OCI-LY3 (cell line): Measurements from ENCODE around the gene PTPRQ.

Source experiments
- H2AFZ ChIP-seq: fragments of 200-600, 300-600 bp; shearing (Covaris generic); 2 replicates; pipeline ENCODE4 v1.6.0; 2014; ENCODE audit warnings: antibody characterized with exemption, low read depth, low read length
- H3K27ac ChIP-seq: fragments of 200-600, 300-600 bp; sonication (generic); 2 replicates; pipeline ENCODE4 v1.5.1; 2014; ENCODE audit warnings: mild to moderate bottlenecking, low read length, moderate library complexity, mixed read lengths
- H3K27me3 ChIP-seq: fragments of 200-600, 300-600 bp; sonication (generic); 2 replicates; pipeline ENCODE4 v1.6.1; 2014; ENCODE audit warnings: low read depth, low read length, mixed read lengths
- H3K36me3 ChIP-seq: fragments of 200-600, 300-600 bp; sonication (generic); replicated peaks from 2 replicates; pipeline ENCODE3; 2014; ENCODE audit warnings: low read depth, low read length, mixed read lengths
- H3K4me1 ChIP-seq: fragments of 300-600, 200-600 bp; sonication (generic); 2 replicates; pipeline ENCODE4 v1.6.1; 2014; ENCODE audit warnings: low read length, mixed read lengths
- H3K4me2 ChIP-seq: fragments of 200-600, 300-600 bp; sonication (generic); 2 replicates; pipeline ENCODE4 v1.6.1; 2014; ENCODE audit warnings: low read length, mixed read lengths
- H3K4me3 ChIP-seq: fragments of 300-600, 200-600 bp; sonication (generic); 2 replicates; pipeline ENCODE4 v1.5.1; 2014; ENCODE audit warnings: antibody characterized with exemption, mild to moderate bottlenecking, low read length, moderate library complexity
- H3K79me2 ChIP-seq: fragments of 300-600, 200-600 bp; shearing (Covaris generic); 2 replicates; pipeline ENCODE4 v1.6.1; 2014; ENCODE audit warnings: mild to moderate bottlenecking, low read length, mixed read lengths
- H3K9ac ChIP-seq: fragments of 300-600, 200-600 bp; shearing (Covaris generic); 2 replicates; pipeline ENCODE4 v1.6.0; 2014; ENCODE audit warnings: mild to moderate bottlenecking, low read length, moderate library complexity
- H3K9me3 ChIP-seq: fragments of 200-600, 300-600 bp; shearing (Covaris generic); 2 replicates; pipeline ENCODE4 v1.6.1; 2014; ENCODE audit warnings: low read length, mixed read lengths; ENCODE audit not compliant: insufficient read depth
- H4K20me1 ChIP-seq: fragments of 200-600, 300-600 bp; sonication (generic); 2 replicates; pipeline ENCODE4 v1.6.1; 2016; ENCODE audit warnings: low read length, mixed read lengths; ENCODE audit not compliant: insufficient read depth
- CTCF ChIP-seq: fragments of 200-600, 300-600 bp; sonication (generic); IDR thresholded peaks from 2 replicates; pipeline ENCODE4 v1.5.1; 2014; ENCODE audit warnings: antibody characterized with exemption, low read length, low read depth
- EZH2phosphoT487 ChIP-seq: fragments of 200-600 bp; shearing (Covaris generic); IDR thresholded peaks from 2 replicates; pipeline ENCODE4 v1.6.1; 2018; ENCODE audit warnings: antibody characterized with exemption, mixed run types, low read depth

The PTPRQ gene

GRCh38 chr12:80715713-80716249 is 271.7 kb downstream of the PTPRQ start:
- H3K4me1 ChIP-seq, result no peaks in the 10 kb centered on the region
- H2AFZ ChIP-seq, result no peak overlapping the region
- H3K27ac ChIP-seq, result no peak overlapping the region
- no peaks in the 10 kb centered on the region for H3K79me2 ChIP-seq
- no peaks in the 10 kb centered on the region for H3K9me3 ChIP-seq
- no peaks in the 10 kb centered on the region for H3K36me3 ChIP-seq
- no peak overlapping the region for H3K4me2 ChIP-seq
- no peak for TF ChIP-seq EZH2phosphoT487
- no peak for TF ChIP-seq CTCF
- no peak overlapping the region for H3K9ac ChIP-seq
- H3K4me3 ChIP-seq, result no peak overlapping the region
- no peaks in the 10 kb centered on the region for H3K27me3 ChIP-seq
- H4K20me1 ChIP-seq, result no peaks in the 10 kb centered on the region

- no peaks in the 10 kb centered on the region for H3K79me2 ChIP-seq
- TF ChIP-seq CTCF (no peak), EZH2phosphoT487 (no peak)
- H3K27ac ChIP-seq, result no peak within 1 kb of the TSS
- H3K4me3 ChIP-seq, result no peak within 1 kb of the TSS
- no peaks in the 10 kb centered on the region for H3K27me3 ChIP-seq
- no peaks in the 10 kb centered on the region for H3K9me3 ChIP-seq
- H3K4me1 ChIP-seq, result peaks cover 7% of the 10 kb centered on the region
- H3K9ac ChIP-seq, result no peak within 1 kb of the TSS
- no peaks in the 10 kb centered on the region for H4K20me1 ChIP-seq
- H3K36me3 ChIP-seq, result no peaks in the 10 kb centered on the region
- H3K4me2 ChIP-seq, result no peak within 1 kb of the TSS
- H2AFZ ChIP-seq, result no peak within 1 kb of the TSS
Observed at GRCh38 chr12:80716696-80717469, 272.8 kb downstream of the PTPRQ start, which contains the start of gene MYF5. MYF5 (plus strand) TSS chr12:80716912; CDS start chr12:80717064, 152 bp downstream.

GRCh38 chr12:80717856-80718255 is 273.8 kb downstream of the PTPRQ start:
- Histone ChIP-seq H3K4me2 (no peak overlapping the region), H3K36me3 (no peaks in the 10 kb centered on the region), H2AFZ (no peak overlapping the region), H3K9ac (no peak overlapping the region), H3K4me1 (peaks cover 7% of the 10 kb centered on the region), H3K27me3 (no peaks in the 10 kb centered on the region), H4K20me1 (no peaks in the 10 kb centered on the region), H3K79me2 (no peaks in the 10 kb centered on the region), H3K9me3 (no peaks in the 10 kb centered on the region), H3K27ac (no peak overlapping the region), H3K4me3 (no peak overlapping the region)
- no peak for TF ChIP-seq EZH2phosphoT487
- no peak for TF ChIP-seq CTCF

GRCh38 chr12:80720516-80720915 is 276.5 kb downstream of the PTPRQ start:
- H3K9me3 ChIP-seq, result no peaks in the 10 kb centered on the region
- H3K27me3 ChIP-seq, result no peaks in the 10 kb centered on the region
- no peak overlapping the region for H3K4me2 ChIP-seq
- H3K36me3 ChIP-seq, result no peaks in the 10 kb centered on the region
- no peak overlapping the region for H3K9ac ChIP-seq
- H3K4me3 ChIP-seq, result no peak overlapping the region
- TF ChIP-seq CTCF (no peak), EZH2phosphoT487 (no peak)
- no peaks in the 10 kb centered on the region for H4K20me1 ChIP-seq
- H3K4me1 ChIP-seq, result peaks cover 7% of the 10 kb centered on the region
- no peak overlapping the region for H2AFZ ChIP-seq
- no peaks in the 10 kb centered on the region for H3K79me2 ChIP-seq
- no peak overlapping the region for H3K27ac ChIP-seq
